ENCODE results near the gene TSPAN15.

DNA sequence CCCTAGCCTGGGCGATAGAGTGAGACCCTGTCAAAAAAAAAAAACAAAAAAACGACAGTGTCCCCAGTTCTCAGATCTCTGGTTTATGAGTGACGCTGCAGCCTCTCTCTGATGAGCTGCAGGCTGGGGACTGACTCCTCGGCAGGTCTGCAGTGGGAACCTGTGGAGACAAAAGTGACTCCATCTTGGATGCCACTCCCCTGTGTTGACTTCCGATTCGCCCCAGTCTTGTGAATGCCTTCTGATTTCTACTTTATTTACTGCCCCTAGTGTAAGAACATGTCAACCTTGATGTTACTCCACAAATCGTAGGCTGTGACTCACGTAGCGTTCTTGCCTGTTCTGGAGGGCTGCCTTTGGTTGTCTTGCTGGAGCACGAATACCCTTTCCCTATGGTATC lies 40.8 kb upstream of the TSPAN15 start:
- TF ChIP-seq, protein P1, sequence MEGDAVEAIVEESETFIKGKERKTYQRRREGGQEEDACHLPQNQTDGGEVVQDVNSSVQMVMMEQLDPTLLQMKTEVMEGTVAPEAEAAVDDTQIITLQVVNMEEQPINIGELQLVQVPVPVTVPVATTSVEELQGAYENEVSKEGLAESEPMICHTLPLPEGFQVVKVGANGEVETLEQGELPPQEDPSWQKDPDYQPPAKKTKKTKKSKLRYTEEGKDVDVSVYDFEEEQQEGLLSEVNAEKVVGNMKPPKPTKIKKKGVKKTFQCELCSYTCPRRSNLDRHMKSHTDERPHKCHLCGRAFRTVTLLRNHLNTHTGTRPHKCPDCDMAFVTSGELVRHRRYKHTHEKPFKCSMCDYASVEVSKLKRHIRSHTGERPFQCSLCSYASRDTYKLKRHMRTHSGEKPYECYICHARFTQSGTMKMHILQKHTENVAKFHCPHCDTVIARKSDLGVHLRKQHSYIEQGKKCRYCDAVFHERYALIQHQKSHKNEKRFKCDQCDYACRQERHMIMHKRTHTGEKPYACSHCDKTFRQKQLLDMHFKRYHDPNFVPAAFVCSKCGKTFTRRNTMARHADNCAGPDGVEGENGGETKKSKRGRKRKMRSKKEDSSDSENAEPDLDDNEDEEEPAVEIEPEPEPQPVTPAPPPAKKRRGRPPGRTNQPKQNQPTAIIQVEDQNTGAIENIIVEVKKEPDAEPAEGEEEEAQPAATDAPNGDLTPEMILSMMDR (IDR thresholded peaks at IDR 0.05): no peak
- no peak for TF ChIP-seq POLR2A (IDR thresholded peaks at IDR 0.05)
- TF ChIP-seq EP300 (IDR thresholded peaks at IDR 0.05): no peak
